Neural cell (in vitro differentiated cells): ENCODE measurements around the gene NDUFV1.

ENCODE experiments used
- CTCF ChIP-seq: fragments of 450-650 bp; IDR thresholded peaks from 2 replicates; pipeline ENCODE4 v1.5.1; 2014; ENCODE audit warnings: antibody characterized with exemption, mild to moderate bottlenecking, moderate library complexity; ENCODE audit not compliant: poor library complexity, severe bottlenecking
- EP300 ChIP-seq: fragments of 450-650 bp; conservative IDR thresholded peaks from 2 replicates; pipeline ENCODE4 v1.6.1; 2014; ENCODE audit warnings: antibody characterized with exemption, mild to moderate bottlenecking, moderate library complexity; ENCODE audit not compliant: poor library complexity, severe bottlenecking
- EZH2 ChIP-seq: fragments of 200-600, 300-800 bp; shearing (Covaris generic), sonication (generic); IDR thresholded peaks from 2 replicates; pipeline ENCODE4 v1.6.1; 2014; ENCODE audit warnings: antibody characterized with exemption, low read length, borderline replicate concordance, mild to moderate bottlenecking; ENCODE audit not compliant: insufficient read depth, poor library complexity, severe bottlenecking
- POLR2AphosphoS5 ChIP-seq: IDR thresholded peaks from 2 replicates; pipeline ENCODE4 v1.6.1; 2012
- TAF1 ChIP-seq: IDR thresholded peaks from 2 replicates; pipeline ENCODE4 v1.6.1; 2012; ENCODE audit warnings: low read depth

- TF ChIP-seq EZH2 (no peak), POLR2AphosphoS5 (no peak), CTCF (no peak), TAF1 (no peak), EP300 (no peak)
Observed at GRCh38 chr11:67648796-67649613, 42.3 kb downstream of the NDUFV1 start.
